Measurements from ENCODE around the gene RAD51B. TPM values are rescaled to one million over a fixed set of nuclear protein-coding genes. Genes with fewer than 3 reads are reported as not detected.
A peak's percentile ranks its signal among the peaks of the same experiment; 100 is the strongest.

The RAD51B gene
- total RNA-seq, 3 donors from 2014 or later, result 10.6 to 77.6 (median 33.8) TPM

DNA sequence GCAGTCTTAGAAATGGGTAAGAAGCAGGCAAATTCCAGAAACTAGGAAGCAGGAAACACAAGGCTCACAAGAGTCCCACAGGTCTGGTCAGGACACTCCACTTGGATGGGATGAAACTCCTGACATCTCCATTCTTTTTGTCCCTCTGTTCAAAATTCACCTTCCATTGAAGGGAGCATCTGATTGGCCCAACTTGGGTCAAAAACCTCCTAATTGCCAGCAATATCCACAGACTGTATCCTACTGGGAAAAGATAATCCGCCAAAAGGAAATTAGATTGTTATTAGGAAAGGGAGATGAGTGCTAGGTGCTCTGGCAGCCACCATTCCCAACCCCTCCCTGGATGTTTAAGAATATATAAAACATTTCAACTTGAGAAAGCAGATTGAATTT, 716.4 kb downstream of the RAD51B start:
- DNase-seq (ENCODE audit: low spot score in 2 of 2), result no peak
- H3K4me1 ChIP-seq, result no peaks in the 10 kb centered on the region
- no peaks in the 10 kb centered on the region for H3K27me3 ChIP-seq
- H3K36me3 ChIP-seq, result no peaks in the 10 kb centered on the region
- H3K27ac ChIP-seq, result no peak overlapping the region
- intact Hi-C loops (cut with DNase I; ENCODE audit: low total_unique reads), result no loop called here
- H3K9me3 ChIP-seq, result peaks cover 0 to 4% of the 10 kb centered on the region in 2 donors
- no peak overlapping the region for H3K4me3 ChIP-seq
- TF ChIP-seq POLR2AphosphoS5 (IDR thresholded peaks at IDR 0.05), result no peak
- TF ChIP-seq, protein P1, sequence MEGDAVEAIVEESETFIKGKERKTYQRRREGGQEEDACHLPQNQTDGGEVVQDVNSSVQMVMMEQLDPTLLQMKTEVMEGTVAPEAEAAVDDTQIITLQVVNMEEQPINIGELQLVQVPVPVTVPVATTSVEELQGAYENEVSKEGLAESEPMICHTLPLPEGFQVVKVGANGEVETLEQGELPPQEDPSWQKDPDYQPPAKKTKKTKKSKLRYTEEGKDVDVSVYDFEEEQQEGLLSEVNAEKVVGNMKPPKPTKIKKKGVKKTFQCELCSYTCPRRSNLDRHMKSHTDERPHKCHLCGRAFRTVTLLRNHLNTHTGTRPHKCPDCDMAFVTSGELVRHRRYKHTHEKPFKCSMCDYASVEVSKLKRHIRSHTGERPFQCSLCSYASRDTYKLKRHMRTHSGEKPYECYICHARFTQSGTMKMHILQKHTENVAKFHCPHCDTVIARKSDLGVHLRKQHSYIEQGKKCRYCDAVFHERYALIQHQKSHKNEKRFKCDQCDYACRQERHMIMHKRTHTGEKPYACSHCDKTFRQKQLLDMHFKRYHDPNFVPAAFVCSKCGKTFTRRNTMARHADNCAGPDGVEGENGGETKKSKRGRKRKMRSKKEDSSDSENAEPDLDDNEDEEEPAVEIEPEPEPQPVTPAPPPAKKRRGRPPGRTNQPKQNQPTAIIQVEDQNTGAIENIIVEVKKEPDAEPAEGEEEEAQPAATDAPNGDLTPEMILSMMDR (IDR thresholded peaks at IDR 0.05), result no peak
- TF ChIP-seq POLR2A (IDR thresholded peaks at IDR 0.05), result no peak

GRCh38 chr14:68538639-68539038, 719.1 kb downstream of the RAD51B start:
- TF ChIP-seq, protein P1 (IDR thresholded peaks at IDR 0.05), result no peak
- TF ChIP-seq POLR2AphosphoS5 (IDR thresholded peaks at IDR 0.05) (no peak), POLR2A (IDR thresholded peaks at IDR 0.05) (no peak)
- no peaks in the 10 kb centered on the region for H3K4me1 ChIP-seq
- no peak overlapping the region for H3K4me3 ChIP-seq
- no peaks in the 10 kb centered on the region for H3K27me3 ChIP-seq
- no peaks in the 10 kb centered on the region for H3K36me3 ChIP-seq
- DNase-seq (ENCODE audit: low spot score in 2 of 2), result no peak
- no peaks in the 10 kb centered on the region for H3K9me3 ChIP-seq
- intact Hi-C loops (cut with DNase I; ENCODE audit: low total_unique reads), result no loop called here
- no peak overlapping the region for H3K27ac ChIP-seq

- no peak overlapping the region for H3K4me3 ChIP-seq
- intact Hi-C loops (cut with DNase I; ENCODE audit: low total_unique reads), result no loop called here
- TF ChIP-seq POLR2AphosphoS5 (IDR thresholded peaks at IDR 0.05), result no peak
- no peak for TF ChIP-seq POLR2A (IDR thresholded peaks at IDR 0.05)
- TF ChIP-seq, protein P1 (IDR thresholded peaks at IDR 0.05), result no peak
- no peak for DNase-seq (ENCODE audit: low spot score in 2 of 2)
- H3K36me3 ChIP-seq, result no peaks in the 10 kb centered on the region
- H3K27ac ChIP-seq, result no peak overlapping the region
- H3K4me1 ChIP-seq, result peaks cover 0 to 6% of the 10 kb centered on the region in 2 donors
- no peaks in the 10 kb centered on the region for H3K9me3 ChIP-seq
- H3K27me3 ChIP-seq, result no peaks in the 10 kb centered on the region
These were observed 719.7 kb downstream of the RAD51B start for GRCh38 chr14:68539241-68539737.

DNA sequence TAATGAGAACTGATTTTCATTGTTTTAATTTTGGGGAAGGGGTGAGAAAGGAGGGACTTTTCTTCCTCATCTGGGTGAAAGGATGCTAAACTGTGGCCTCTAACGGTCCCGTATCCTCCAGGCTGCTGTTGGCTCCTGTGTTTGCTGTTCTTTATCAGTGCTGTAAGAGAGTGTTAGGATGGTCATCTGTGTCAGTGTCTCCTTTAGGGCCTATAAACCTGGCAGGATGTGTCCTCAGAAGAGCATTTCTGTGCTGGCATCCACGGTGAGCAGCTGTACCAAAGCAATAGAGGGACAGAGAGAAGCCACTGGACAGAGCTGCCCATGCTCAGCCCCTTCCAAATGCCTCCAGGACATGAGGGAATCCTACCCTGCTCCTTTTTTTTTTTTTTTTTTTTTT, 720.2 kb downstream of the RAD51B start:
- DNase-seq (ENCODE audit: low spot score in 2 of 2), result no peak
- Histone ChIP-seq H3K9me3 (no peaks in the 10 kb centered on the region), H3K27me3 (no peaks in the 10 kb centered on the region), H3K4me3 (no peak overlapping the region), H3K27ac (no peak overlapping the region), H3K4me1 (peaks cover 0 to 11% of the 10 kb centered on the region in 2 donors), H3K36me3 (no peaks in the 10 kb centered on the region)
- TF ChIP-seq POLR2A (IDR thresholded peaks at IDR 0.05), result no peak
- TF ChIP-seq, protein P1 (IDR thresholded peaks at IDR 0.05), result no peak
- intact Hi-C loops (cut with DNase I; ENCODE audit: low total_unique reads), result no loop called here

GRCh38 chr14:68541178-68541896, 721.8 kb downstream of the RAD51B start:
- DNase-seq (ENCODE audit: low spot score in 2 of 2), result no peak
- intact Hi-C loops (cut with DNase I; ENCODE audit: low total_unique reads), result no loop called here
- H3K4me1 ChIP-seq, result peaks cover 0 to 15% of the 10 kb centered on the region in 2 donors
- no peak for TF ChIP-seq POLR2AphosphoS5 (IDR thresholded peaks at IDR 0.05)
- TF ChIP-seq, protein P1 (IDR thresholded peaks at IDR 0.05), result no peak
- TF ChIP-seq POLR2A (IDR thresholded peaks at IDR 0.05), result no peak
- H3K36me3 ChIP-seq, result no peaks in the 10 kb centered on the region
- H3K9me3 ChIP-seq, result no peaks in the 10 kb centered on the region
- peak overlapping the region; percentile 32 to 38 for H3K27ac ChIP-seq
- no peaks in the 10 kb centered on the region for H3K27me3 ChIP-seq
- H3K4me3 ChIP-seq, result no peak overlapping the region
